ENCODE measurements around the gene SMARCAD1.
"Not testable (repeated sequence)": the region's sequence is repeated elsewhere in the genome, so short reads cannot be mapped to it uniquely, and the experiment has no call there.

SMARCAD1 gene

GRCh38 chr4:94336303-94336702, 128.6 kb downstream of the SMARCAD1 start:
- DNase-seq (ENCODE audit: low spot score), result no peak
- in situ Hi-C loops (cut with MboI; ENCODE audit: low sequenced_read_pairs, unreplicated experiment), result no loop called here
- no peak for TF ChIP-seq CTCF (IDR thresholded peaks at IDR 0.05; ENCODE audit: borderline replicate concordance, control extremely low read depth, extremely low read depth, insufficient read depth, missing control alignments)

- in situ Hi-C loops (cut with MboI; ENCODE audit: low sequenced_read_pairs, unreplicated experiment); DNase-seq (ENCODE audit: low spot score): not testable (repeated sequence)
Measured at GRCh38 chr4:94336791-94337190, 129.1 kb downstream of the SMARCAD1 start.

GRCh38 chr4:94338681-94339351, 131.2 kb downstream of the SMARCAD1 start:
- no peak for TF ChIP-seq CTCF (IDR thresholded peaks at IDR 0.05; ENCODE audit: borderline replicate concordance, control extremely low read depth, extremely low read depth, insufficient read depth, missing control alignments)
- in situ Hi-C loops (cut with MboI; ENCODE audit: low sequenced_read_pairs, unreplicated experiment), result no loop called here
- DNase-seq (ENCODE audit: low spot score), result peak; percentile 31

GRCh38 chr4:94339779-94340178, 132.1 kb downstream of the SMARCAD1 start:
- no peak for TF ChIP-seq CTCF (IDR thresholded peaks at IDR 0.05; ENCODE audit: borderline replicate concordance, control extremely low read depth, extremely low read depth, insufficient read depth, missing control alignments)
- in situ Hi-C loops (cut with MboI; ENCODE audit: low sequenced_read_pairs, unreplicated experiment), result no loop called here
- DNase-seq (ENCODE audit: low spot score), result no peak
